GM18498 (cell line): ENCODE measurements around the gene KIF20B.
"Not testable (repeated sequence)": the region's sequence is repeated elsewhere in the genome, so short reads cannot be mapped to it uniquely, and the experiment has no call there.

Experiments
- ATAC-seq: cut with Tn5 transposase; IDR thresholded peaks from one replicate; pipeline ENCODE4 v1.9.1; 2021; ENCODE audit warnings: mild to moderate bottlenecking, moderate library complexity; ENCODE audit not compliant: unreplicated experiment

Gene KIF20B

GRCh38 chr10:89776665-89777064 lies 75.3 kb downstream of the KIF20B start:
- ATAC-seq: no peak

GRCh38 chr10:89782470-89782869 lies 81.1 kb downstream of the KIF20B start:
- ATAC-seq: no peak

- ATAC-seq: no peak
Observed at GRCh38 chr10:89783406-89783805, 82.0 kb downstream of the KIF20B start.

- no peak for ATAC-seq
Observed at GRCh38 chr10:89785095-89785494, 83.7 kb downstream of the KIF20B start.

DNA sequence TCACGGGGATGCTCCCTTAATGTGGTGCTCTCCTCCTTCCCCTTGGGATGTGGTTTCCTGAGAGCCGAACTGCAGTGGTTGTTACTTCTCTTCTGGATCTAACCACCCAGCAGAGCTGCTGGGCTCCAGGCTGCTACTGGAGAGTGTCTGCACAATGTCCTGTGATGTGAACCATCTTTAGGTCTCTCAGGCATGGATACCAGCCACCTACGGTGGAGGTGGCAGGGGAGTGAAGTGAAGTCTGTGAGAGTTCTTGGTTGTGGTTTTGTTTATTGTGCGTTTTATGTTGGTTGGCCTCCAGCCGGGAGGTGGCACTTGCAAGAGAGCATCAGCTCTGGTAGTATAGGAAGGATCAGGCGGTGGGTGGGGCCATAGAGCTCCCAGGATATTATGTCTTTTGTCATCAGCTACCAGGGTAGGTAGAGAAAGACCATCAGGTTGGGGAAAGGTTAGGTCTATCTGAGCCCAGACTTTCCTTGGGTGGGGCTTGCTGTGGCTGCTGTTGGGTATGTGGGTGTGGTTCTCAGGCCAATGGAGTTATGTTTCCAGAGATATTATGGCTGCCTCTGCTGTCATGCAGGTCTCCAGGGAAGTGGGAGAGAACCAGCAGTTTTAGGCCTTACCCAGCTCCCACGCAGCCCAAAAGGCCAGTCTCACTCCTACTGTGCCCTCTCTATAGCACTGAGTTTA lies 87.9 kb downstream of the KIF20B start:
- ATAC-seq: no peak

GRCh38 chr10:89792187-89792586 lies 90.8 kb downstream of the KIF20B start:
- ATAC-seq: no peak

- peak; percentile 76 for ATAC-seq
Observed at GRCh38 chr10:89793649-89794254, 92.4 kb downstream of the KIF20B start.

DNA sequence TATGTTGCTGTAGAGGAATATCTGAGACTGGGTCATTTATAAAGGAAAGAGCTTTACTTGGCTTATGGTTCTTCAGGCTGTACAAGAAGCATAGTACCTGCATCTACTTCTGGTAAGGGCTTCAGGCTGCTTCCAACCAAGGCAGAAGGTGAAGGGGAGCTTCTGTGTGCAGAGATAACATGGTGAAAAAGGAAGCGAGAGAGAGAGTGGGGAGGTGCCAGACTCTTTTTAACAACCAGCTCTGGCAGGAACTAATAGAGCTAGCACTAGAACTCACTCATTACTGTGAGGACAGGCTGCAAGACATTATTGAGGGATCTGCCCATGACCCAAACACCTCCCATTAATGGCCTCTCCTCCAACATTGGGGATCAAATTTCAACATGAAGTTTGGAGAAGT lies 94.5 kb downstream of the KIF20B start:
- ATAC-seq: peak; percentile 71

DNA sequence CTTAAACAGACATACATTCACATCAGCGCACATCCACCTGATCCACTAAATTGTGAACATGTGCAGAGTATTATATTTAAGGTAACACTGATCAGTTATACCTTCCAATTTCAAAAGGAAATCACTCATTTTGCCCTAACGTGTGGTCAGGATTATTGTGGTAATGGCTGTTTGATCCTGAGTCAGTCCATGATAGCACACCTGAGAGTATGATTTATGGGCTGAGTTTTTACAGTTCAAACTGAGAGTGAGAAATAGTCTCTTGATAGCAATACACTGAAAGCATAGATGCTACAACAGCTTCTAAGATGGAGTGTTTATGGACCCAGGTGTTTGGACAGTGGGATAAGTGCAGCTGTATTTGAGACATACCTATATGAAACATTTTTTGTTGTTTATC lies 96.7 kb downstream of the KIF20B start:
- no peak for ATAC-seq

- no peak for ATAC-seq
Observed at GRCh38 chr10:89799573-89799972, 98.2 kb downstream of the KIF20B start.

DNA sequence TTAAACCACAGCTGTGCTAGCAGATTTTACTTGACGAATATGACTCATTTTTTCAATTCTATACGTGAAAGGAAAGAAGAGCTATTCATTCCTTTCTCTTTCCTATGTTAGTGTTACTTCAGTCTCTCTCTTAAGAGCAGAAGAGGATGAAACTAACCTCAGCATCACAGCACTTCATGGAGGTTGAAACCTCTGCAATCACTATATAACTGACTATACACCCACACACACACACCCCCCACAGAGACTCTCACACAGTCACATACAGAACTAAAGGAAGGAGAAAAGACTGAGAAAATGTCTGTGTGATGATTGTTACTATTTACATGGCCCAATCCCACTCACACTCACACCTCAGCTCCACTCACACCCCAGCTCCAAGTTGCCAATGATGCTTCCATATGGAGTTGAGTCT lies 104.2 kb downstream of the KIF20B start:
- ATAC-seq: peak; percentile 91

DNA sequence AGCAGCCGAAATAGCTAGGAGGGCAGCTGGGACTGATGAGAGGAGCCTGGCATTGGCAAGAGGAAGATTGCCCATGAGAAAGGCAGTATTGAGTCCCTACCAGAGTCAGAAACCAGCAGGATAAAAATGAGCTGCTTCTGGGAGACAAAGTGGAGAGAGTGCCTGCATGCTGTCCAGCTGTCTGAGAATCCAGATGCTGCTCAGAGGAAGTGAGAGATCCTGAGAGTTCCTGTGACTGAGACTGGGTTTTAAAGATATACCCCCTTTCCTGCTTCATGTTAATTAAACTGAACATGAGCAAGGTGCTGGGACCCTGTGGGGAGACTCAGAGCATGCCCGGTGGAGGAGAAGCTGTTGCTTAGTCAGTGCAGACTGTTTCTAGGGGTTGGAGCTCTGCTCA lies 107.5 kb downstream of the KIF20B start:
- ATAC-seq: no peak

DNA sequence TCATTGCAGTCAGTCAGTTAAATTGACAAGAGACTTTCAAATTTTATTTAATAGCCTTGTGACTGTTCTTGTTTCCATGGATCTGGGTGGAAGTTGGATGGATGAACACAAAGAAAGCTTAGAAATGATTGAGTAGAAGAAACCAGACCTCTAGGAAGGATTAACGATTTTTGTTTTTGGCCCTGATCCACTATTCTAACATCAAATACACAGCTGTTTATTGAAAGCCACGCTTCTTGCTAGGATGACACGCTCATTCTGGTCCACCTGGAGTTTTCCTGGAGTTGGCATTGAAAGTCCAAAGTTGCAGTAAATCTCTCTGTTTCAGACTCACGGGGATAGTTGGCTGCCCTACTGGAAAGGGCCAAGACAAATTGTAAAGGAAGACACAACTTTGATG lies 108.4 kb downstream of the KIF20B start:
- ATAC-seq: no peak

GRCh38 chr10:89810908-89811525 lies 109.6 kb downstream of the KIF20B start:
- ATAC-seq: no peak

GRCh38 chr10:89813546-89813945 lies 112.2 kb downstream of the KIF20B start:
- ATAC-seq: peak; percentile 43

DNA sequence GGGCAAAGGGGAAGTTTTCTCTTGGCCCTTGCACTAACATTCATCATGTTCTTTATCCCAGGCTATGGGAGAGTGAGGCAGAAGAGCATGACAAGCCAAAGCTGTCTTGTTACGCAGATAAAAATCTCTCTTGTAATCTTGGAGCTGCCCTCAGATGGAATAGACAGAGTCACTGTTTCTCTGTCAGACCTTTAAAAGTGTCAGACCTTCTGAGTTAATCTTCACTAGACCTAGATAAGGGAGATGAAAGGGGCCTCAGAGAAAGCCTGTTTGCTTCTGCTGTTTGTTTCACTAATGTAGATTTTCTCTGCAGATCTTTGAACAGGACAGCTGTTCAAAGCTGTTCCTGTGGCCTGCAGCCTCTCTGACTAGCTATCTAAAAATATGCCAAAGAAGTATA lies 112.9 kb downstream of the KIF20B start:
- no peak for ATAC-seq

GRCh38 chr10:89815049-89815853 lies 113.9 kb downstream of the KIF20B start:
- ATAC-seq: no peak

- not testable (repeated sequence) for ATAC-seq
Observed at GRCh38 chr10:89819008-89819407, 117.6 kb downstream of the KIF20B start.
